Brain microvascular endothelial cell (primary cell): Measurements from ENCODE around the gene PTOV1.

Experiments used
- DNase-seq: peaks from one replicate; pipeline ENCODE4 v3.0.0-alpha.2; 2020
- H3K27ac ChIP-seq: fragments of 250-450 bp; sonication (Bioruptor Pico); 2 replicates; pipeline ENCODE4 v1.5.1; 2020; ENCODE audit warnings: mild to moderate bottlenecking, moderate library complexity
- H3K27me3 ChIP-seq: fragments of 250-450 bp; sonication (Bioruptor Pico); replicated peaks from 2 replicates; pipeline ENCODE4 v1.5.1; 2020; ENCODE audit warnings: mild to moderate bottlenecking
- H3K36me3 ChIP-seq: fragments of 250-450 bp; sonication (Bioruptor Pico); replicated peaks from 2 replicates; pipeline ENCODE4 v1.5.1; 2020; ENCODE audit warnings: mild to moderate bottlenecking
- H3K4me3 ChIP-seq: 2 replicates; pipeline ENCODE4 v1.5.1; 2011; ENCODE audit warnings: low read depth, mild to moderate bottlenecking, control low read depth, low read length, moderate library complexity
- CTCF ChIP-seq: IDR thresholded peaks from 2 replicates; pipeline ENCODE4 v1.5.1; 2011; ENCODE audit warnings: low read depth, mild to moderate bottlenecking, moderate library complexity, low read length, control low read depth, inconsistent platforms; ENCODE audit errors: missing control alignments
- in situ Hi-C: cut with HindIII; loops from 2 replicates; pipeline ENCODE4 v1.10.0; 2017; ENCODE audit warnings: low sequenced_read_pairs, low pct_ligation_motif_present

PTOV1 gene

GRCh38 chr19:49879243-49879963, 28.4 kb downstream of the PTOV1 start:
- no peak for DNase-seq
- H3K27me3 ChIP-seq: no peaks in the 10 kb centered on the region
- peaks cover 40% of the 10 kb centered on the region for H3K36me3 ChIP-seq
- H3K27ac ChIP-seq: no peak overlapping the region
- TF ChIP-seq CTCF: no peak
- in situ Hi-C loops: no loop called here
- no peak overlapping the region for H3K4me3 ChIP-seq

GRCh38 chr19:49880162-49880869, 29.4 kb downstream of the PTOV1 start:
- no peak for TF ChIP-seq CTCF
- peaks cover 45% of the 10 kb centered on the region for H3K36me3 ChIP-seq
- no peak for DNase-seq
- no peak overlapping the region for H3K4me3 ChIP-seq
- no peak overlapping the region for H3K27ac ChIP-seq
- no peaks in the 10 kb centered on the region for H3K27me3 ChIP-seq
- in situ Hi-C loops: no loop called here

- Histone ChIP-seq H3K27ac (no peak overlapping the region), H3K27me3 (no peaks in the 10 kb centered on the region), H3K4me3 (no peak overlapping the region), H3K36me3 (peaks cover 45% of the 10 kb centered on the region)
- in situ Hi-C loops: no loop called here
- TF ChIP-seq CTCF: no peak
- no peak for DNase-seq
Measured at GRCh38 chr19:49881186-49881585, 30.2 kb downstream of the PTOV1 start.

GRCh38 chr19:49881672-49882394, 30.9 kb downstream of the PTOV1 start:
- H3K36me3 ChIP-seq: peaks cover 44% of the 10 kb centered on the region

GRCh38 chr19:49882643-49883042, 31.7 kb downstream of the PTOV1 start:
- in situ Hi-C loops: no loop called here
- Histone ChIP-seq H3K36me3 (peaks cover 44% of the 10 kb centered on the region), H3K27ac (no peak overlapping the region), H3K27me3 (no peaks in the 10 kb centered on the region), H3K4me3 (no peak overlapping the region)
- no peak for DNase-seq
- TF ChIP-seq CTCF: no peak

More at GRCh38 chr19:49881672-49882394, 30.9 kb downstream of the PTOV1 start:
- TF ChIP-seq CTCF: no peak
- no peak for DNase-seq
- H3K27ac ChIP-seq: no peak overlapping the region
- no peaks in the 10 kb centered on the region for H3K27me3 ChIP-seq
- in situ Hi-C loops: no loop called here
- H3K4me3 ChIP-seq: no peak overlapping the region
